MM.1S (cell line): ENCODE measurements around the gene KRTAP2-4.
"Not testable (repeated sequence)": the region's sequence is repeated elsewhere in the genome, so short reads cannot be mapped to it uniquely, and the experiment has no call there.

Experiments used
- DNase-seq: peaks from one replicate; pipeline ENCODE4 v3.0.0-alpha.2; 2015
- H2AFZ ChIP-seq: fragments of 300-600 bp; sonication (generic); 2 replicates; pipeline ENCODE4 v1.6.0; 2016; ENCODE audit warnings: antibody characterized with exemption, low read length
- H3F3A ChIP-seq: fragments of 300-600 bp; sonication (generic); 2 replicates; pipeline ENCODE4 v1.6.1; 2016; ENCODE audit warnings: mild to moderate bottlenecking, antibody characterized with exemption, low read length, moderate library complexity, mixed read lengths; ENCODE audit not compliant: insufficient read depth
- H3K27ac ChIP-seq: fragments of 300-600 bp; sonication (generic); 2 replicates; pipeline ENCODE4 v1.5.1; 2016; ENCODE audit warnings: mild to moderate bottlenecking, low read length
- H3K27me3 ChIP-seq: fragments of 300-600 bp; sonication (generic); replicated peaks from 2 replicates; pipeline ENCODE4 v1.6.0; 2016; ENCODE audit warnings: low read length; ENCODE audit not compliant: insufficient read depth
- H3K36me3 ChIP-seq: fragments of 300-600 bp; sonication (generic); replicated peaks from 2 replicates; pipeline ENCODE4 v1.6.1; 2016; ENCODE audit warnings: mild to moderate bottlenecking, low read length, mixed read lengths; ENCODE audit not compliant: insufficient read depth
- H3K4me1 ChIP-seq: fragments of 300-600 bp; sonication (generic); 2 replicates; pipeline ENCODE4 v1.6.1; 2016; ENCODE audit warnings: low read length, mixed read lengths
- H3K4me2 ChIP-seq: fragments of 300-600 bp; sonication (generic); 2 replicates; pipeline ENCODE4 v1.6.0; 2016; ENCODE audit warnings: low read depth, low read length
- H3K4me3 ChIP-seq: fragments of 300-600 bp; sonication (generic); 2 replicates; pipeline ENCODE4 v1.5.1; 2016; ENCODE audit warnings: low read length, mixed read lengths
- H3K79me2 ChIP-seq: fragments of 300-600 bp; sonication (generic); 2 replicates; pipeline ENCODE4 v1.6.1; 2016; ENCODE audit warnings: mixed run types, low read length, mixed read lengths
- H3K9ac ChIP-seq: fragments of 300-600 bp; sonication (generic); 2 replicates; pipeline ENCODE4 v1.6.1; 2016; ENCODE audit warnings: low read length, mixed read lengths
- H3K9me2 ChIP-seq: fragments of 300-600 bp; sonication (generic); replicated peaks from 2 replicates; pipeline ENCODE4 v1.6.1; 2016; ENCODE audit warnings: mild to moderate bottlenecking, low read length, mixed read lengths; ENCODE audit not compliant: insufficient read depth
- H3K9me3 ChIP-seq: fragments of 300-600 bp; sonication (generic); replicated peaks from 2 replicates; pipeline ENCODE4 v1.6.1; 2016; ENCODE audit warnings: mild to moderate bottlenecking, low read length, mixed read lengths; ENCODE audit not compliant: insufficient read depth
- H4K20me1 ChIP-seq: fragments of 300-600 bp; sonication (generic); 2 replicates; pipeline ENCODE4 v1.6.1; 2016; ENCODE audit warnings: mild to moderate bottlenecking, low read length, moderate library complexity, mixed read lengths; ENCODE audit not compliant: insufficient read depth
- CTCF ChIP-seq: fragments of 300-600 bp; sonication (generic); IDR thresholded peaks from 2 replicates; pipeline ENCODE4 v1.5.1; 2016; ENCODE audit warnings: antibody characterized with exemption, low read length, mixed read lengths
- EZH2 ChIP-seq: fragments of 300-600 bp; sonication (generic); optimal IDR thresholded peaks from 2 replicates; pipeline ENCODE3; 2017; ENCODE audit warnings: low read depth, mild to moderate bottlenecking, antibody characterized with exemption, low read length, mixed read lengths
- EZH2phosphoT487 ChIP-seq: fragments of 300-600 bp; sonication (generic); IDR thresholded peaks from 2 replicates; pipeline ENCODE4 v1.6.1; 2018; ENCODE audit warnings: antibody characterized with exemption, low read length

KRTAP2-4 gene

DNA sequence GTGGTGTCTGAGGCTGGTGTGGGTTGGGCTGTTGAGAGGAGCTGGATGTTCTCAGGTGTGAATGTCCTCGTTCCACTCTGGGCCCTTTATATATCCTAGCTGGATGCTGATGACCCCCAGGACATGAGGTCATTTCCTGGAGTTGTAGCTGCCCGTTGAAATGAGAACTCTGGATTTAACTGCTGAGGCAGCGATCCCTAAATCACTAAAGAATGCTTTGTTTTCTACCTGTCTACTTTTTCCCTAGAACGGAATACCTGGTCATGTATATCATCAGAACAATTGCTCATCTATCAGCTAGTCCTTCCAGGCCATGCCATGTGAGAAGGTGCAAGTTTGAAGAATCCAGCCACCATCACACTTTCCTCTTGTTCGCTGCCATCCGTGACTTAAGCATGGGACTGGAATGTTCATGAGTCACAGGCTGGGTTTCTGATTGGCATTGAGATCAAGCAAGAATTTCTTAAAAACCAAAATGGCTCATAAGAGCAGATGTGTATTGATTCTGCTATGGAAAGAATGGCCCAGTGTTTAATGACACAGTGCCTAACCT, 5.6 kb downstream of the KRTAP2-4 start, which contains the start of gene KRTAP2-3:
Gene KRTAP2-3 (minus strand): TSS at position 63 of the 553 bp plus-strand sequence. CDS start 64 bp downstream, outside the sequence.
- Histone ChIP-seq H3K27ac (no peak within 1 kb of the TSS), H3K9ac (no peak within 1 kb of the TSS), H3K4me3 (no peak within 1 kb of the TSS), H3K27me3 (no peaks in the 10 kb centered on the region), H3K4me2 (no peak within 1 kb of the TSS), H3F3A (no peaks in the 10 kb centered on the region), H3K9me2 (no peaks in the 10 kb centered on the region), H2AFZ (no peak within 1 kb of the TSS), H3K9me3 (no peaks in the 10 kb centered on the region), H3K4me1 (no peaks in the 10 kb centered on the region), H4K20me1 (no peaks in the 10 kb centered on the region), H3K79me2 (no peaks in the 10 kb centered on the region), H3K36me3 (no peaks in the 10 kb centered on the region)
- DNase-seq = no peak
- TF ChIP-seq CTCF (no peak), EZH2phosphoT487 (no peak), EZH2 (no peak)

- not testable (repeated sequence) for H3K9ac ChIP-seq
Observed at GRCh38 chr17:41059276-41060051, 6.2 kb downstream of the KRTAP2-4 start.

DNA sequence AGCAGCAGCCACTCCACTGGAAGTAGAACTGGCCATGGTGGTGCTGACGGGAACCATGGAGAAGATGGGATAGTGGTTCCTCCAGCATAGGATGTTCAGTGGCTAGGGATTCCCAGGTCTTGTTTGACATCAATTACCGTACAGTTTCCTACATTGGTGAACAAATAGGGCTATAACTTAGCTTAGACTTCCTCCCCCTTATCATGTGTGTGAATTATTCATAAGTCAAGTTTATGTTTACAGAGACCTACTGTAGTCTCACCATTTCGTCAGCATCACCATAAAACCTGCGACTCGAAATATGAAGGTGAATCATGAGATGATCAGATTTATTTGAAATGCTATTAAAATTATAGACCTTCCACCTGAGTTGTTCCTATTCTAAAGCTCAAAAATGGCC, 6.9 kb downstream of the KRTAP2-4 start:
- Histone ChIP-seq H3K4me3 (no peak overlapping the region), H3K9ac (no peak overlapping the region), H4K20me1 (no peaks in the 10 kb centered on the region), H3F3A (no peaks in the 10 kb centered on the region), H2AFZ (no peak overlapping the region), H3K4me1 (no peaks in the 10 kb centered on the region), H3K9me3 (no peaks in the 10 kb centered on the region), H3K36me3 (no peaks in the 10 kb centered on the region), H3K27ac (no peak overlapping the region), H3K9me2 (no peaks in the 10 kb centered on the region), H3K4me2 (no peak overlapping the region), H3K79me2 (no peaks in the 10 kb centered on the region), H3K27me3 (no peaks in the 10 kb centered on the region)
- no peak for DNase-seq
- TF ChIP-seq EZH2 = no peak
- no peak for TF ChIP-seq CTCF
- TF ChIP-seq EZH2phosphoT487 = no peak

More at GRCh38 chr17:41059276-41060051, 6.2 kb downstream of the KRTAP2-4 start:
- not testable (repeated sequence) for H3K79me2 ChIP-seq, H3K4me3 ChIP-seq, H3K4me1 ChIP-seq, H3K4me2 ChIP-seq, H2AFZ ChIP-seq, H3K9me2 ChIP-seq, DNase-seq, H3F3A ChIP-seq, H3K27me3 ChIP-seq, H4K20me1 ChIP-seq, H3K36me3 ChIP-seq, H3K27ac ChIP-seq, H3K9me3 ChIP-seq

- Histone ChIP-seq H3K27ac (no peak overlapping the region), H3K27me3 (no peaks in the 10 kb centered on the region), H4K20me1 (no peaks in the 10 kb centered on the region), H3K4me2 (no peak overlapping the region), H3K4me1 (no peaks in the 10 kb centered on the region), H3K4me3 (no peak overlapping the region), H2AFZ (no peak overlapping the region), H3F3A (no peaks in the 10 kb centered on the region), H3K79me2 (no peaks in the 10 kb centered on the region), H3K9me3 (no peaks in the 10 kb centered on the region), H3K9me2 (no peaks in the 10 kb centered on the region), H3K9ac (no peak overlapping the region), H3K36me3 (no peaks in the 10 kb centered on the region)
- no peak for TF ChIP-seq EZH2phosphoT487
- no peak for DNase-seq
Observed at GRCh38 chr17:41057547-41057946, 8.1 kb downstream of the KRTAP2-4 start.

DNA sequence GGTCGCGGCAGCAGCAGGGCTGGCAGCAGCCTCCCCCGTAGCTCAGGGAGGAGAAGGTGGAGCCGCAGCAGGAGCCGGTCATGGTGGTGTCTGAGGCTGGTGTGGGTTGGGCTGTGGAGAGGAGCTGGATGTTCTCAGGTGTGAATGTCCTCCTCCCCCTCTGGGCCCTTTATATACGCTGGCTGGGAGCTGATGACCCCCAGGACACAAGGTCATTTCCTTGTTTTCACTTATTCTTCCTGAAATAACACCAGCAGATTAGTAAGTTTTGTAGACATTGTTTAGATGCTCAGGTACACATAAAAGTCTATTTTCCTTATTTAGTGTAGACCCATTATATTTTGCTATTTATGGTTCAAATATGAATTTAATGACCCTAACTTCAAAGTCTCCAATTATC, 10.5 kb downstream of the KRTAP2-4 start, which contains the start of gene KRTAP2-2:
Gene KRTAP2-2 (minus strand): TSS at position 101 of the 400 bp plus-strand sequence. CDS start 19 bp downstream, at position 82.
- not testable (repeated sequence) for H3K4me2 ChIP-seq, H3K9me3 ChIP-seq, H3F3A ChIP-seq, H3K9ac ChIP-seq, H3K4me3 ChIP-seq, H3K36me3 ChIP-seq, H3K9me2 ChIP-seq, H3K27me3 ChIP-seq, H3K4me1 ChIP-seq, H3K79me2 ChIP-seq, H2AFZ ChIP-seq, H3K27ac ChIP-seq, DNase-seq, H4K20me1 ChIP-seq

GRCh38 chr17:41054556-41054955, 11.1 kb downstream of the KRTAP2-4 start:
- H3K27me3 ChIP-seq, H3K4me1 ChIP-seq, H3K9me3 ChIP-seq, H4K20me1 ChIP-seq, H3K36me3 ChIP-seq, H3K4me3 ChIP-seq, H3K4me2 ChIP-seq, DNase-seq, H3K9ac ChIP-seq, H3K79me2 ChIP-seq, H3K9me2 ChIP-seq, H3F3A ChIP-seq, H2AFZ ChIP-seq, H3K27ac ChIP-seq: not testable (repeated sequence)
